Panc1 (cell line): ENCODE measurements around the gene SPRY2. TPM values are rescaled to one million over a fixed set of nuclear protein-coding genes. Genes with fewer than 3 reads are reported as not detected.

Experiments used
- ATAC-seq: fragments of 200-7000 bp; cut with Tn5 transposase; 2 replicates; pipeline ENCODE4 v1.9.1; 2020; ENCODE audit warnings: mild to moderate bottlenecking, moderate library complexity
- BruUV-seq: library from RNA; stranded (reverse); fragments of 400-500 nt; replicated peaks from 2 replicates; lab custom pipeline; 2021; lab: Mats Ljungman, UMichigan
- CTCF ChIA-PET: fragments of 300-600 bp; sonication (Branson Sonifier 250); formaldehyde crosslinking; loops from one replicate; lab custom pipeline; 2022; ENCODE audit warnings: antibody characterized with exemption; lab: Charles Lee
- POLR2A ChIA-PET: fragments of 300-600 bp; sonication (Branson Sonifier 250); formaldehyde crosslinking; loops from one replicate; lab custom pipeline; 2022; ENCODE audit warnings: antibody characterized with exemption; lab: Charles Lee
- DNase-seq: peaks from one replicate; pipeline ENCODE4 v3.0.0-alpha.2; 2010; ENCODE audit warnings: low read depth, low spot score
- H3K27ac ChIP-seq: 2 replicates; pipeline ENCODE4 v1.5.1; 2011; ENCODE audit warnings: mild to moderate bottlenecking, low read length, inconsistent platforms
- H3K27me3 ChIP-seq: fragments of 200-500 bp; sonication (Bioruptor generic); 2 replicates; pipeline ENCODE4 v1.6.0; 2014; ENCODE audit warnings: low read length, inconsistent platforms; ENCODE audit not compliant: control insufficient read depth, insufficient read depth
- H3K36me3 ChIP-seq: fragments of 200-500 bp; sonication (Bioruptor generic); 2 replicates; pipeline ENCODE4 v1.5.1; 2014; ENCODE audit warnings: inconsistent platforms, mild to moderate bottlenecking, low read length, moderate library complexity; ENCODE audit not compliant: control insufficient read depth, insufficient read depth
- H3K4me1 ChIP-seq: 2 replicates; pipeline ENCODE4 v1.5.1; 2011; ENCODE audit warnings: inconsistent platforms, mild to moderate bottlenecking, low read length, moderate library complexity; ENCODE audit not compliant: control insufficient read depth, insufficient read depth
- H3K4me3 ChIP-seq, 2 experiments: 2 replicates each; pipeline ENCODE4 v1.5.1; 2011 to 2012; ENCODE audit warnings: low read depth in 2 of 2, low read length in 2 of 2, mild to moderate bottlenecking in 2 of 2, inconsistent platforms in 1 of 2, moderate library complexity in 1 of 2
- H3K9me3 ChIP-seq: fragments of 200-500 bp; sonication (Bioruptor generic); 2 replicates; pipeline ENCODE4 v1.5.1; 2014; ENCODE audit warnings: low read depth, mild to moderate bottlenecking, inconsistent platforms, low read length, moderate library complexity; ENCODE audit not compliant: control insufficient read depth, insufficient read depth
- CTCF ChIP-seq: fragments of 450-650 bp; IDR thresholded peaks from 2 replicates; pipeline ENCODE4 v1.5.1; 2017; ENCODE audit warnings: mild to moderate bottlenecking
- POLR2AphosphoS5 ChIP-seq: IDR thresholded peaks from 2 replicates; pipeline ENCODE4 v1.6.1; 2012; ENCODE audit warnings: mild to moderate bottlenecking, low read depth, low read length, moderate library complexity
- REST ChIP-seq, 2 experiments: IDR thresholded peaks; 2 replicates each; pipeline ENCODE4 v1.6.1; 2011 to 2012; ENCODE audit warnings: low read depth in 2 of 2, control low read depth in 1 of 2, low read length in 1 of 2, mild to moderate bottlenecking in 1 of 2, moderate library complexity in 1 of 2; ENCODE audit not compliant: insufficient read depth in 1 of 2
- SIN3A ChIP-seq: IDR thresholded peaks from 2 replicates; pipeline ENCODE4 v1.6.1; 2012; ENCODE audit warnings: low read depth, mild to moderate bottlenecking, low read length, moderate library complexity, borderline replicate concordance; ENCODE audit not compliant: insufficient read depth
- TCF7L2 ChIP-seq: IDR thresholded peaks from 2 replicates; pipeline ENCODE4 v1.6.1; 2011; ENCODE audit warnings: mild to moderate bottlenecking, low read depth, low read length, inconsistent platforms
- in situ Hi-C: cut with HindIII; loops from 2 replicates; pipeline ENCODE4 v1.10.0; 2016; ENCODE audit warnings: low sequenced_read_pairs, low pct_unique_long_range_greater_than_20kb
- intact Hi-C: fragments of 100-400 bp; cut with micrococcal nuclease; formaldehyde crosslinking; loops from one replicate; pipeline ENCODE4 v1.10.0; 2022; ENCODE audit not compliant: unreplicated experiment
- total RNA-seq: library from RNA; stranded (reverse); gene quantifications from one replicate; pipeline ENCODE4 v1.2.1, GENCODE V29; 2021; ENCODE audit not compliant: unreplicated experiment

The SPRY2 gene
- total RNA-seq, 1 experiment from 2014 or later = 18.2 TPM

GRCh38 chr13:80367473-80367872 is 26.5 kb upstream of the SPRY2 start:
- no peaks in the 10 kb centered on the region for H3K27me3 ChIP-seq
- intact Hi-C loops = no loop called here
- peaks cover 3% of the 10 kb centered on the region; the same call in 1 of the 2 replicates for H3K4me1 ChIP-seq
- no TSS peak for BruUV-seq
- no peak for ATAC-seq
- H3K36me3 ChIP-seq = no peaks in the 10 kb centered on the region
- no peak overlapping the region for H3K4me3 ChIP-seq
- in situ Hi-C loops = no loop called here
- TF ChIP-seq CTCF (no peak), POLR2AphosphoS5 (no peak), TCF7L2 (no peak), SIN3A (no peak), REST (IDR thresholded peaks at IDR 0.05; ENCODE audit: insufficient read depth in 1 of 2, low read depth in 2 of 2, low read length in 1 of 2) (no peak)
- POLR2A ChIA-PET = no interaction called here
- no peak for DNase-seq
- CTCF ChIA-PET = no interaction called here
- H3K9me3 ChIP-seq = no peaks in the 10 kb centered on the region
- H3K27ac ChIP-seq = no peak overlapping the region

- ChIA-PET POLR2A (no interaction called here), CTCF (no interaction called here)
- no TSS peak for BruUV-seq
- no peaks in the 10 kb centered on the region for H3K27me3 ChIP-seq
- intact Hi-C loops (no loop called here), in situ Hi-C loops (no loop called here)
- H3K4me3 ChIP-seq = no peak overlapping the region
- ATAC-seq = no peak
- peaks cover 24% of the 10 kb centered on the region for H3K4me1 ChIP-seq
- H3K27ac ChIP-seq = peak overlapping the region; percentile 23; the same call in 1 of the 2 replicates
- DNase-seq = no peak
- H3K36me3 ChIP-seq = no peaks in the 10 kb centered on the region
- no peaks in the 10 kb centered on the region for H3K9me3 ChIP-seq
- TF ChIP-seq POLR2AphosphoS5 (no peak), CTCF (peak; percentile 70; the same call in 1 of the 2 replicates), SIN3A (no peak), TCF7L2 (no peak), REST (IDR thresholded peaks at IDR 0.05; ENCODE audit: insufficient read depth in 1 of 2, low read depth in 2 of 2, low read length in 1 of 2) (no peak)
Measured at GRCh38 chr13:80363890-80364503, 23.1 kb upstream of the SPRY2 start.
